GM23248 (cell line): Measurements from ENCODE around the gene C19orf67. TPM values are rescaled to one million over a fixed set of nuclear protein-coding genes. Genes with fewer than 3 reads are reported as not detected.
"Not testable (repeated sequence)": the region's sequence is repeated elsewhere in the genome, so short reads cannot be mapped to it uniquely, and the experiment has no call there.

Experiments
- DNase-seq: peaks from one replicate; pipeline ENCODE4 v3.0.0-alpha.2; 2015
- H2AFZ ChIP-seq: fragments of 200-600 bp; sonication (generic); 2 replicates; pipeline ENCODE4 v1.6.1; 2016; ENCODE audit warnings: antibody characterized with exemption
- H3F3A ChIP-seq: fragments of 200-600 bp; sonication (generic); 2 replicates; pipeline ENCODE4 v1.6.1; 2016; ENCODE audit warnings: mild to moderate bottlenecking, antibody characterized with exemption, mixed run types; ENCODE audit not compliant: insufficient read depth
- H3K27ac ChIP-seq: fragments of 200-600 bp; sonication (generic); 2 replicates; pipeline ENCODE4 v1.5.1; 2016; ENCODE audit warnings: mild to moderate bottlenecking
- H3K27me3 ChIP-seq: fragments of 200-600 bp; sonication (generic); replicated peaks from 2 replicates; pipeline ENCODE4 v1.6.1; 2016; ENCODE audit warnings: mild to moderate bottlenecking; ENCODE audit not compliant: insufficient read depth
- H3K36me3 ChIP-seq: fragments of 200-600 bp; sonication (generic); 2 replicates; pipeline ENCODE4 v1.6.1; 2016; ENCODE audit warnings: low read depth, mild to moderate bottlenecking
- H3K4me1 ChIP-seq: fragments of 200-600 bp; sonication (generic); 2 replicates; pipeline ENCODE4 v1.6.1; 2016; ENCODE audit warnings: mild to moderate bottlenecking; ENCODE audit not compliant: insufficient read depth
- H3K4me2 ChIP-seq: fragments of 200-600 bp; sonication (generic); one replicate; pipeline ENCODE4 v1.6.1; 2016; ENCODE audit warnings: mild to moderate bottlenecking; ENCODE audit not compliant: unreplicated experiment
- H3K4me3 ChIP-seq: fragments of 200-600 bp; sonication (generic); 2 replicates; pipeline ENCODE4 v1.5.1; 2016; ENCODE audit warnings: mild to moderate bottlenecking
- H3K79me2 ChIP-seq: fragments of 200-600 bp; sonication (generic); 2 replicates; pipeline ENCODE4 v1.6.1; 2016; ENCODE audit warnings: mild to moderate bottlenecking; ENCODE audit not compliant: insufficient read depth
- H3K9ac ChIP-seq: fragments of 200-600 bp; sonication (generic); 2 replicates; pipeline ENCODE4 v1.6.1; 2016; ENCODE audit warnings: mild to moderate bottlenecking
- H3K9me2 ChIP-seq: fragments of 200-600 bp; sonication (generic); 2 replicates; pipeline ENCODE4 v1.6.1; 2016; ENCODE audit warnings: mixed run types, mild to moderate bottlenecking, moderate library complexity; ENCODE audit not compliant: insufficient read depth
- H3K9me3 ChIP-seq: fragments of 200-600 bp; sonication (generic); one replicate; pipeline ENCODE4 v1.6.1; 2017; ENCODE audit warnings: low read depth
- H4K20me1 ChIP-seq: fragments of 200-600 bp; sonication (generic); 2 replicates; pipeline ENCODE4 v1.6.0; 2016; ENCODE audit not compliant: insufficient read depth
- EZH2 ChIP-seq: fragments of 200-600 bp; sonication (generic); IDR thresholded peaks from 2 replicates; pipeline ENCODE4 v1.6.1; 2018; ENCODE audit warnings: antibody characterized with exemption, mild to moderate bottlenecking; ENCODE audit not compliant: insufficient read depth, poor library complexity, severe bottlenecking
- EZH2phosphoT487 ChIP-seq: fragments of 200-600 bp; sonication (generic); IDR thresholded peaks from 2 replicates; pipeline ENCODE4 v1.6.1; 2018; ENCODE audit warnings: antibody characterized with exemption, moderate library complexity, mild to moderate bottlenecking, low read depth; ENCODE audit not compliant: insufficient read depth
- WGBS, 2 experiments: methylation state at CpG; one replicate each; pipeline ENCODE4 v1.1.6; 2015 to 2017; ENCODE audit warnings: low lambda C conversion rate in 2 of 2, low coverage in 1 of 2; ENCODE audit errors: missing lambda C conversion rate in 2 of 2; 5-methylcytosine and 5-hydroxymethylcytosine counted together
- in situ Hi-C: fragments of 300-500 bp; cut with MboI; formaldehyde crosslinking; loops from 2 replicates; pipeline ENCODE4 v1.15.0; 2020
- polyA plus RNA-seq: library from polyadenylated mRNA; unstranded; fragments of >200 nt; fragmentation: Nextera tagmentation; extraction: Ambion mirVana; gene quantifications from 2 replicates; pipeline ENCODE4 v1.2.1, GENCODE V29; 2016
- total RNA-seq: library from RNA; depleted of rRNA; stranded (reverse); fragments of >200 nt; shearing (Covaris generic); gene quantifications from 2 replicates; pipeline ENCODE4 v1.2.3, GENCODE V29; 2014

Gene C19orf67
- total and polyA plus RNA-seq, 2 experiments from 2014 or later, result not detected

DNA sequence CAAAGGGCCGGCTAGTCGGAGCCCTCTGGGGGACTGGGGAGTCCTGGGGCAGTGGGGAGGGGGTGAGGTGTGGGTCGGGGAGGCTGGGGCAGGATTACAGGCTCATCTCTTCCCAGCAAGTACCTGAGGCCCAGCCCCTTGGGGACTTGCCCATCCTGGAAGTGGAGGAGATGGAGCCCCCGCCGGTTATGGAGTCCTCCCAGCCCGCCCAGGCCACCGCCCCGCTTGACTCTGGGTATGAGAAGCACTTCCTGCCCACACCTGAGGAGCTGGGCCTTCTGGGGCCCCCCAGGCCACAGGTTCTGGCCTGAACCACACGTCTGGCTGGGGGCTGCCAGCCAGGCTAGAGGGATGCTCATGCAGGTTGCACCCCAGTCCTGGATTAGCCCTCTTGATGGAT, 33.6 kb downstream of the C19orf67 start:
- H3K9ac ChIP-seq, result no peak overlapping the region
- H3K4me1 ChIP-seq, result no peaks in the 10 kb centered on the region
- no peaks in the 10 kb centered on the region for H3F3A ChIP-seq
- in situ Hi-C loops, result no loop called here
- TF ChIP-seq EZH2phosphoT487 (no peak), EZH2 (no peak)
- DNase-seq, result no peak
- no peaks in the 10 kb centered on the region for H3K9me2 ChIP-seq
- no peaks in the 10 kb centered on the region for H3K9me3 ChIP-seq
- no peak overlapping the region for H3K4me3 ChIP-seq
- H3K4me2 ChIP-seq, result no peak overlapping the region
- H3K79me2 ChIP-seq, result no peaks in the 10 kb centered on the region
- no peaks in the 10 kb centered on the region for H3K27me3 ChIP-seq
- H3K27ac ChIP-seq, result no peak overlapping the region
- no peaks in the 10 kb centered on the region for H4K20me1 ChIP-seq
- H2AFZ ChIP-seq, result no peak overlapping the region
- H3K36me3 ChIP-seq, result no peaks in the 10 kb centered on the region
- 83 to 93% methylated on average over 7 to 9 of the region's 9 CpGs for WGBS, 2 experiments

DNA sequence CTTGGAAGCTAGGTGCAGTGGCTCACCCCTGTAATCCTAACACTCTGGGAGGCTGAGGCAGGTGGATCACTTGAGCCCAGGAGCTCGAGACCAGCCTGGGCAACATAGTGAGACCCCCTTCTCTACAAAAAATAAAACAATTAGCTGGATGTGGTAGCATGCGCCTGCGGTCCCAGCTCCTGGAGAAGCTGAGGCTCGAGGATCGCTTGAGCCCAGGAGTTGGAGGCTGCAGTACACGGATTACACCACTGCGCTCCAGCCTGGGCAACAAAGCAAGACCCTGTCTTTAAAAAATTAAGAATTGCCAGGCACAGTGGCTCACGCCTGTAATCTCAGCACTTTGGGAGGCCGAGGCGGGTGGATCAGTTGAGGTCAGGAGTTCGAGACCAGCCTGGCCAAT, 34.6 kb downstream of the C19orf67 start:
- in situ Hi-C loops, H4K20me1 ChIP-seq, H3K4me1 ChIP-seq, H3K9ac ChIP-seq, H3K4me3 ChIP-seq, H3K27ac ChIP-seq, H3K4me2 ChIP-seq, DNase-seq, H3K36me3 ChIP-seq, H2AFZ ChIP-seq, H3K9me2 ChIP-seq, H3K79me2 ChIP-seq, H3F3A ChIP-seq, H3K9me3 ChIP-seq, H3K27me3 ChIP-seq: not testable (repeated sequence)
- WGBS, 2 experiments, result 92 to 94% methylated on average over 11 of the region's 11 CpGs

DNA sequence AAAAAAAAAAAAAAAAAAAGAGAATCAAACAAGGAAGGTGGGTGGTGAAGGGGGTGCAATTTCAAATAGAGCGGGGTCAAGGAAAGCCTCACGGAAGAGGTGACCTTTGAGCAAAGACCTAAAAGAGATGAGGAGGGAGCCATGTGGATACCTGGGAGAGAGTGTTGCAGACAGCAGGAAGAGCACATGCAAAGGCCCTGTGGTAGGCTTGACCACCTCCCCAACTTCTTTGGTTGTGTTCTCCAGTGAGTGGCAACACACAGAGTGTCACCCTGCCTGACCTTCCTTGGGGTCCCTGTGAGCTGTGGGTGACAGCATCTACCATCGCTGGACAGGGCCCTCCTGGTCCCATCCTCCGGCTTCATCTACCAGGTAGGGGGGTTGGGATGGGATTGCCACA, 35.1 kb downstream of the C19orf67 start:
- no peaks in the 10 kb centered on the region for H3K79me2 ChIP-seq
- no peaks in the 10 kb centered on the region for H3K4me1 ChIP-seq
- H3K27ac ChIP-seq, result no peak overlapping the region
- in situ Hi-C loops, result no loop called here
- no peak overlapping the region for H2AFZ ChIP-seq
- 81 to 83% methylated on average over 4 of the region's 4 CpGs for WGBS, 2 experiments
- H4K20me1 ChIP-seq, result no peaks in the 10 kb centered on the region
- H3K27me3 ChIP-seq, result no peaks in the 10 kb centered on the region
- H3F3A ChIP-seq, result no peaks in the 10 kb centered on the region
- TF ChIP-seq EZH2phosphoT487 (no peak), EZH2 (no peak)
- H3K9me2 ChIP-seq, result no peaks in the 10 kb centered on the region
- no peaks in the 10 kb centered on the region for H3K9me3 ChIP-seq
- H3K4me2 ChIP-seq, result no peak overlapping the region
- H3K9ac ChIP-seq, result no peak overlapping the region
- H3K36me3 ChIP-seq, result no peaks in the 10 kb centered on the region
- H3K4me3 ChIP-seq, result no peak overlapping the region
- no peak for DNase-seq

DNA sequence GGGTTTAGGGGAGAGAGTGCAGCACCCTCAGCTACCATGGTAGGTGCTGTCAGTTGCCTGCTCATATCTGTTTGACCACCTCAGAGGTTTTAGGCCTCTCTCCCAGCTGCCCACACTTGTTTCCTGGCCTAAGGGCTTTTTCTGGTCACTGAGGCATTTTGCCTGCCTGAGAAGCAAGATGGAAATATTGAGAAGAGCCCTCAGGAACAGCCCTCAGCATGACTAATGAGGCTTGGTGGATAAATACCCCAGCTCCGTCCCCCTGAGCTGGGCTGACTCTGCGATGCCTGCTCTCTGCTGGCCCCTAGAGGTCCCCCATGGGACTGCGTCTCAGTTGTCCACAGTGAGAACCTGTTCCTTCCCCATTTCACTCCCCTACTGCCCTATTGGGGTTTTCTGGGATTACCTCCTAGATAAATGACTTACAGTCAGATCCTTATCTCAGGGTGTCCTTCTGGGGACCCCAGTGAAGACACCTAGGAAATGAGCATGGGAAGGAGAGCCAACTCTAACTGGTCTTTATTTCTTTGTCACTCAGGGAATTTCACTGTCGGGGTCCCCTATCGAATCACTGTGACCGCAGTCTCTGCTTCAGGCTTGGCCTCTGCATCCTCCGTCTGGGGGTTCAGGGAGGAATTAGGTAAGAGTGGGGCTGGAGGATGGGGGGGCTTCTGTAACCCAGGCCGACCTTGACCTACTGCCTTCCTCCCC, 37.0 kb downstream of the C19orf67 start:
- in situ Hi-C loops, result loop anchor here (10.0 kb wide), 1 partner anchor 164 kb away; no protein-coding TSS in a partner anchor
- WGBS, 2 experiments, result 75 to 76% methylated on average over 8 of the region's 8 CpGs
- H3K9me3 ChIP-seq, result no peaks in the 10 kb centered on the region
- no peaks in the 10 kb centered on the region for H3K36me3 ChIP-seq
- H3F3A ChIP-seq, result no peaks in the 10 kb centered on the region
- H3K4me3 ChIP-seq, result no peak overlapping the region
- TF ChIP-seq EZH2 (no peak), EZH2phosphoT487 (no peak)
- no peaks in the 10 kb centered on the region for H3K27me3 ChIP-seq
- H4K20me1 ChIP-seq, result no peaks in the 10 kb centered on the region
- no peak overlapping the region for H2AFZ ChIP-seq
- H3K4me1 ChIP-seq, result no peaks in the 10 kb centered on the region
- DNase-seq, result peak; percentile 48
- H3K9ac ChIP-seq, result no peak overlapping the region
- no peak overlapping the region for H3K4me2 ChIP-seq
- no peaks in the 10 kb centered on the region for H3K79me2 ChIP-seq
- no peaks in the 10 kb centered on the region for H3K9me2 ChIP-seq
- no peak overlapping the region for H3K27ac ChIP-seq

DNA sequence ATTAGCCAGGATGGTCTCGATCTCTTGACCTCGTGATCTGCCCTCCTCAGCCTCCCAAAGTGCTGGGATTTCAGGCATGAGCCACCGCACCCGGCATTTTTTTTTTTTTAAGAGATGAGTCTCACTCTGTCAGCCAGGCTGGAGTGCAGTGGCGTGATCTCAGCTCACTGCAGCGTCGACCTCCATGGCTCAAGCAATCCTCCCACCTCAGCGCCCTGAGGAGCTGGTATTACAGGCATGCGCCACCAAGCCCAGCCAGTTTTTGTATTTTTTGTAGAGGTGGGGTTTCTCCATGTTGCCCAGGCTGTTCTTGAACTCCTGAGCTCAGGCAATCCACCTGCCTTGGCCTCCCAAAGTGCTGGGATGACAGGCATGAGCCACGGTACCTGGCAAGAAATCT, 37.7 kb downstream of the C19orf67 start:
- not testable (repeated sequence) for H3K27ac ChIP-seq, H3K9me2 ChIP-seq, H3K27me3 ChIP-seq, DNase-seq, H3F3A ChIP-seq, H2AFZ ChIP-seq, H3K4me2 ChIP-seq, H3K9me3 ChIP-seq, H3K36me3 ChIP-seq, H3K79me2 ChIP-seq, H3K4me3 ChIP-seq, H3K4me1 ChIP-seq, H3K9ac ChIP-seq, H4K20me1 ChIP-seq
- in situ Hi-C loops, result loop anchor here (10.0 kb wide), 1 partner anchor 163 kb away; no protein-coding TSS in a partner anchor
- WGBS, 2 experiments, result 96% methylated on average over 10 of the region's 10 CpGs

DNA sequence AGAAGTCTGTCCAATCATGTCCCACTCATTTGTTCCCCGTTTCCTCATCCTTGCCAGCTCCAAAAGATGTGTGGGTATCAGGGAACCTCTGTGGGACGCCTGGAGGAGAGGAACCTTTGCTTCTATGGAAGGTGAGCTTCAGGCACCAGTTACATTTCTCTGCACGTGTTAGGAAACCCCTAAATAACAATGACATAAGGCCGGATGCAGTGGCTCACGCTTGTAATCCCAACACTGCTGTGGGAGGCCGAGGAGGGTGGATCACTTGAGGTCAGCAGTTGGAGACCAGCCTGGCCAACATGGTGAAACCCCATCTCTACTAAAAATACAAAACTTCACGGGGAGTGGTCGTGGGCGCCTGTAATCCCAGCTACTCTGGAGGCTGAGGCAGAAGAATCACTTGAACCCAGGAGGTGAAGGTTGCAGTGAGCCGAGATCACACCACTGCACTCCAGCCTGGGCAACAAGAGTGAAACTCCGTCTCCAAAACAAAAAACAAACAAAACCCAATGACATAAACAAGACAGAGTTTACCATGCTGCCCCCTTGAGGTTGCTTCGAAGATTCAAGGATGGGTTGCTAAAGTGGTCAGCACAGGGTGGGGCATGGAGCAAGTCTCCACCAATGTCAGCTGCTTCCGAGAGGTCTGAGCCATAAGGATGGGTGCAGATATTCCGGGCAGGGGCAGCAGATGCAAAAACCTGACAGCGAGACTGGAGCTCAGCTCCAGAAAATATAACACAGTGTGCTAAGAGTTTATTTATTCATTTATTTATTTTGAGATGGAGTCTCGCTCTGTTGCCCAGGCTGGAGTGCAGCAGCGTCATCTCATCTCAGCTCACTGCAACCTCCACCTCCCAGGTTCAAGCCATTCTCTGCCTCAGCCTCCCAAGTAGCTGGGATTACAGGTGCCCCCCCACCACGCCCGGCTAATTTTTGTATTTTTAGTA, 42.6 kb downstream of the C19orf67 start:
- peak overlapping the region; percentile 75 for H2AFZ ChIP-seq
- H3K9me2 ChIP-seq, H3F3A ChIP-seq, H3K36me3 ChIP-seq, H3K4me1 ChIP-seq, H3K27me3 ChIP-seq, H4K20me1 ChIP-seq, H3K79me2 ChIP-seq, H3K4me3 ChIP-seq, H3K9me3 ChIP-seq: not testable (repeated sequence)
- H3K9ac ChIP-seq, result peak overlapping the region; percentile 72
- in situ Hi-C loops, result loop anchor here (10.0 kb wide), 1 partner anchor 158 kb away; no protein-coding TSS in a partner anchor
- peak overlapping the region; percentile 54 for H3K27ac ChIP-seq
- DNase-seq, result peak; percentile 85
- H3K4me2 ChIP-seq, result peak overlapping the region; percentile 34
- WGBS, 2 experiments, result 33 to 40% methylated on average over 19 of the region's 19 CpGs
